Activated CD4-positive, alpha-beta memory T cell treated with anti-CD3 and anti-CD28 coated beads, Interleukin-2, amount 10 ng/mL, durations not matched to agents 7 days and 5 days (primary cell): ENCODE results near the gene MAP7D1. TPM values are rescaled to one million over a fixed set of nuclear protein-coding genes. Genes with fewer than 3 reads are reported as not detected.

Source experiments
- CTCF ChIA-PET: fragments of 350-600 bp; sonication (Branson Sonifier 250); formaldehyde crosslinking; loops from one replicate; lab custom pipeline; 2021; ENCODE audit warnings: antibody characterized with exemption, inconsistent platforms; lab: Charles Lee
- POLR2A ChIA-PET: fragments of 350-600 bp; sonication (Branson Sonifier 250); formaldehyde crosslinking; loops from one replicate; lab custom pipeline; 2021; ENCODE audit warnings: antibody characterized with exemption; lab: Charles Lee
- DNase-seq: peaks from one replicate; pipeline ENCODE4 v3.0.0-alpha.2; 2020
- H3K27ac Mint-ChIP-seq: one replicate; pipeline ENCODE4 v1.8.0; 2021; ENCODE audit warnings: mild to moderate bottlenecking, mixed read lengths
- H3K27me3 Mint-ChIP-seq: one replicate; pipeline ENCODE4 v1.8.0; 2021; ENCODE audit warnings: mixed read lengths
- H3K36me3 Mint-ChIP-seq: one replicate; pipeline ENCODE4 v1.8.0; 2021; ENCODE audit warnings: low read depth, mixed read lengths
- H3K4me1 Mint-ChIP-seq: one replicate; pipeline ENCODE4 v1.8.0; 2021; ENCODE audit warnings: mixed read lengths
- H3K4me3 Mint-ChIP-seq: one replicate; pipeline ENCODE4 v1.8.0; 2021; ENCODE audit warnings: mild to moderate bottlenecking, mixed read lengths
- H3K9me3 Mint-ChIP-seq: one replicate; pipeline ENCODE4 v1.8.0; 2021; ENCODE audit warnings: mixed read lengths
- total RNA-seq, 2 experiments: library from RNA; stranded (reverse); gene quantifications; one replicate each; pipeline ENCODE4 v1.2.3, GENCODE V29; 2021

MAP7D1 gene
- total RNA-seq, result 100 to 1,000 TPM; 215 to 221 TPM

DNA sequence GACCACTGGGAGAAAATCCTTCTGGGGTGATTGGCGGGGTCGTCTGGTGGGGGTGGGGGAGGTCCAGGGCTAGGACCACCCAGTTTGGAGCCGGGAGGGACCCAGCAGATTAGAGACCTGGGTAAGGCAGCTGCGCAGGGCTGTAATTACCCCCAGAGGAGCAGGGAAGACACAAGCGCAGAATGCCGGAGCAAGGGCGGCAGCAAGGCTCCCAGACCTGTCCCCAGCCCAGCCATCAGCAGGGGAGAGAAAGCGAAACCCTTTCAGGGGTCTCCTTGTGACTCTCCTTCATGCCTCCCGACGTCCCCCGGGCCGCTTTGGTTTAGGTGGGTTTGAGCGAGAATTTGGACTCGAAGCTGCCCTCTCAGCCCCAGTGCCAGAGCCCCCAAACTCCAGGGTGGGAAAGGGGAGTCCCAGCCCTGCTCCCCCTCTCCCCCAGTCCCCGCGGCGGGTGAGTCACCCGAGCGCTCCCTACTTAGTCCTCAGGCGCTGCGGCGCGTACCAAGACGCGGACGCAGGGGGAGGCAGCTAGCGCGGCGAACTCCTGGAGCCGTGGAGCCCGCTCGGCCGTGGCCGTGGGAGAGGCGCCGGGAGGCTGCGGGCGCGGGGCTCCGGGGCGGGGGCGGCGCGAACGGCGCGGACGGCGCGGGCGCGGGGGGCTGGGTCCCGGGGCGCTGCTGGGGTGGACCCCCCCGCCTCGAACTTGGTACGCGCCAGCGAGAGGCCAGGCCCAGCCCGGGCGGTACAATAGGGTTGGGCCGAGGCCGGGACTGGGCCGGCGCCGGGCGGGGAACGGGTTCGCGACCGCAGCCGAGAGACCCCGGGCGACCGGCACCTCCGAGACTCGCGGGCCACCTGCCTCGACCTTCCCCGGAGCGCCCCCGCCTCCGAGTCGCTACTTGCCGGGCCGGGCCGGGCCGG is at the start of gene MAP7D1:
Gene MAP7D1, plus strand, starts transcription at position 753 of the 921 bp plus-strand sequence. CDS start 258 bp downstream, outside the sequence.
- H3K36me3 Mint-ChIP-seq, result peaks cover 33% of the 10 kb centered on the region
- DNase-seq, result peak; percentile 86
- peak within 1 kb of the TSS; percentile 88 for H3K4me3 Mint-ChIP-seq
- H3K4me1 Mint-ChIP-seq, result peaks cover 72% of the 10 kb centered on the region
- ChIA-PET POLR2A (interaction anchor here (0.8 to 6.0 kb wide), 15 partner anchors 11 to 372 kb away, joined by 3 to 43 read pairs (median 4); partner anchors contain the start of genes MRPS15, STK40 and THRAP3), CTCF (interaction anchor here (0.6 to 1.4 kb wide), 4 partner anchors 12 to 207 kb away, joined by 3 to 8 read pairs (median 5); no protein-coding TSS in a partner anchor)
- H3K27ac Mint-ChIP-seq, result peak within 1 kb of the TSS; percentile 88
- no peaks in the 10 kb centered on the region for H3K9me3 Mint-ChIP-seq
- H3K27me3 Mint-ChIP-seq, result no peaks in the 10 kb centered on the region

DNA sequence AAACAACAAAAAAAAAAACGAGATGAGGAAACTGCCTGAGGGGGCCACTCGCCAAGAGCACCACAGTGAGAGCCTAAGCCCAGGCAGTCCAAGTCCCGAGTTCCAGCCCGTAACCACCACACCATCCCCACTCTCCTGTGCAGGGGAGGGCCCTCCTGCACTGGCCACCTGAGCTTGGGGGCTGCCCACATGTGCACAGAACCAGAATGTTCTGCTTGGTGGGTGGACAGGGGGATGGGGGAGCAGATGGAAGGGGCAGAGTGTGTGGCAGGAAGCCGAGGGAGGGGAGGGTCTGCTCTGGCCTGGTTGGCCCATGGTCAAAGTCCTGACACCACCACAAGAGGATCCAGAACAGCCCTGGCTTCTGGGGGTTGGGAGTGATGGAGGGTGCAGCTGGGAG is 49.7 kb upstream of the MAP7D1 start:
- DNase-seq, result no peak
- CTCF ChIA-PET, result no interaction called here
- no peak overlapping the region for H3K4me3 Mint-ChIP-seq
- H3K4me1 Mint-ChIP-seq, result peaks cover 23% of the 10 kb centered on the region
- POLR2A ChIA-PET, result interaction anchor here (0.7 to 1.0 kb wide), 2 partner anchors 43 to 291 kb away, joined by 3 read pairs; partner anchors contain the start of gene TRAPPC3
- no peaks in the 10 kb centered on the region for H3K27me3 Mint-ChIP-seq
- H3K9me3 Mint-ChIP-seq, result no peaks in the 10 kb centered on the region
- H3K36me3 Mint-ChIP-seq, result no peaks in the 10 kb centered on the region
- no peak overlapping the region for H3K27ac Mint-ChIP-seq

DNA sequence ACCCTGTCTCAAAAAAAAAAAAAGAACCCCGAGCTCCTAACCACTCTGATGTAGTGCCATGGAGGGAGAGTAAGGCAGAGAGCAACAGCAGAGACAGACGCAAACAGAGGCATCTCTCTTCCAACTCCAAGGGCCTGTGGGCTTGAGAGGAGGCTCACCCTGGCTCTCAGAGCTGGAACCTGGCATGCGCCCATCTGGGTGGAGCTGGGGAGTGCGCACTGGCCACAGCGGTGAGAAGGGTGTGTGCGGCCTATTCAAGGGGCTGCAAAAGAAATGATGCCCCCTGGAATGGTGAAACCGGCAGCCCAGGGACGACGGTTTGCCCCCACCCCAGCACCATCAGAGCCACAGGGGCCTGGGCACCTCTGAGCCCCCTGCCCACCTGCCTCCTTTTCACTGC is 48.6 kb upstream of the MAP7D1 start:
- no peak overlapping the region for H3K4me3 Mint-ChIP-seq
- ChIA-PET CTCF (interaction anchor here (1.8 kb wide), 1 partner anchor 28 kb away, joined by 8 read pairs; no protein-coding TSS in a partner anchor), POLR2A (no interaction called here)
- DNase-seq, result no peak
- H3K4me1 Mint-ChIP-seq, result peaks cover 31% of the 10 kb centered on the region
- H3K27ac Mint-ChIP-seq, result no peak overlapping the region
- no peaks in the 10 kb centered on the region for H3K27me3 Mint-ChIP-seq
- H3K9me3 Mint-ChIP-seq, result no peaks in the 10 kb centered on the region
- no peaks in the 10 kb centered on the region for H3K36me3 Mint-ChIP-seq

DNA sequence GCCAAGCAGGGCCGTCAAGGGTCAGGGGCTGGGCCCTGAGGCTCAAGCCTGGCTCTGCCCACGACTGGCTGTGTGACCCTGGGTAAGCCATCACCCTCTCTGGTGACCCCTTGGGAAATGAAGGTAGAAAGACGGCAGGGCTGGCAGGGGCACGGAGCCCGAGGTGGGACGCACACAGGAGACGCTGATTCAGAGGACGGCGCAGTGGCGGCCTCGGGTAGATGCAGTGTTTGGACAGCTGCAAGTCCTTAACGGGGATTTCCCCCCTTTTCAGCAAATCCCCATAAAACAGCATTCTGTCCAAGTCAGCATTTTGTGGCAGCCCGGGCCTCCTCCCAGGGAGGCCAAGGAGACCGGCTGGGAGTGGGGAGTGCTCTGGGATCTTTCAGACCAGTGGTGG is 47.6 kb upstream of the MAP7D1 start:
- Mint-ChIP-seq H3K36me3 (no peaks in the 10 kb centered on the region), H3K27me3 (no peaks in the 10 kb centered on the region)

DNA sequence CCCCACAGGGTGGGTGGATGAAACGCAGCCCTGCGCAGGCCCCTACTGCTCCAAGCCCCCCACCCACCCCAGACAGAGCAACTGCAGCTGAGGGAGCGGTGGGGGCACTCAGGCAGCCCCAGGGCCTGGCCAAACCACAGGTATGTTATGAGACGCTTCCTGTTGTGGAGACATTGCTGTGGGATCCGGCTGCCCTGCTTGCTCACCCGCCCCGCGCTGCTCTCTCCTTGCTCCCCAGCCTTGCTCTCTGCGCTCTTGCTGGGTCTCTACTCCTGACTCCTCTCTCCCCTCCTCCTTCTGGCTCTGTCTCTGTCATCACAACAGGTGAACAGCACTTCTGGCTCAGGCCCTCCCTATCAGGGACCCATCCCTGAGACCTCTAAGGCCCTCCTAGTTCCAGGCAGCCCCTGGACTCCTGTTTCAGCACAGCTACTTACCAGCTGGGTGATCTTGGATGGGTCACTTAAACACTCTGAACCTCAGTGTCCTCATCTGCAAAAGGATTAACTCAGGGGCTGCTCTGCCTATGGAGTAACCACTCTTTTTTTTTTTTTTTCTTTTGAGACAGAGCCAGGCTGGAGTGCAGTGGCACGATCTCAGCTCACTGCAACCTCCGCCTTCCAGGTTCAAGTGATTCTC is 46.8 kb upstream of the MAP7D1 start:
- DNase-seq, result peak; percentile 66
- peaks cover 32% of the 10 kb centered on the region for H3K4me1 Mint-ChIP-seq
- H3K27ac Mint-ChIP-seq, result peak overlapping the region; percentile 24
- no peaks in the 10 kb centered on the region for H3K27me3 Mint-ChIP-seq
- H3K9me3 Mint-ChIP-seq, result no peaks in the 10 kb centered on the region
- H3K4me3 Mint-ChIP-seq, result no peak overlapping the region
- ChIA-PET CTCF (interaction anchor here (1.1 to 1.8 kb wide), 3 partner anchors 9 to 26 kb away, joined by 3 to 8 read pairs (median 5); no protein-coding TSS in a partner anchor), POLR2A (interaction anchor here (0.7 to 2.1 kb wide), 4 partner anchors 40 to 1602 kb away, joined by 3 to 6 read pairs (median 4); partner anchors contain the start of genes MAP7D1 and TRAPPC3)
- no peaks in the 10 kb centered on the region for H3K36me3 Mint-ChIP-seq

More for the DNA sequence above, 47.6 kb upstream of the MAP7D1 start:
- Mint-ChIP-seq H3K4me1 (peaks cover 32% of the 10 kb centered on the region), H3K27ac (no peak overlapping the region), H3K4me3 (no peak overlapping the region), H3K9me3 (no peaks in the 10 kb centered on the region)
- ChIA-PET CTCF (interaction anchor here (1.8 kb wide), 1 partner anchor 27 kb away, joined by 8 read pairs; no protein-coding TSS in a partner anchor), POLR2A (interaction anchor here (1.1 to 2.1 kb wide), 2 partner anchors 41 to 43 kb away, joined by 4 to 6 read pairs; partner anchors contain the start of gene TRAPPC3)
- DNase-seq, result no peak

DNA sequence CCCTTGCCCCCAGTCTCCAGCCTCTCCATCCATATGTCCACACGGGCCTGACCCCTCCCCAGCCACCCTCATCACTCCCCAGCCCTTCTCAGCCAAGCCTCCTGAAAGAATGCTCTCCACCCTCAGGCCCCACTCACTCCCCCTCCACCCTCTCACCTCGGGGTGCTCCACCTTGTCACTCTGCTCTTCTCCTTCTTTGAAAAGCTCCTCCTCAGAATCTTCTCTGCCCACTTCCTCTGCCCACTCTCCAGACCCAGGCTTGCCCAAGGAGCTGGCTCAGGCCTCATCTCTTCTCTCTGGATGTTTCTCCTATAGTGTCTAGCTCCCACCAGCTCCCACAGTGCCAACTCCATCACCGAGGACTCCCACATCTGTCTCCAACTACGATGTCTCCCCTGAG is 44.8 kb upstream of the MAP7D1 start:
- Mint-ChIP-seq H3K27me3 (no peaks in the 10 kb centered on the region), H3K4me3 (no peak overlapping the region), H3K36me3 (no peaks in the 10 kb centered on the region), H3K4me1 (peaks cover 32% of the 10 kb centered on the region), H3K27ac (no peak overlapping the region), H3K9me3 (no peaks in the 10 kb centered on the region)
- ChIA-PET POLR2A (interaction anchor here (0.6 to 1.5 kb wide), 2 partner anchors 21 to 275 kb away, joined by 4 to 5 read pairs; partner anchors contain the start of gene STK40), CTCF (interaction anchor here (1.9 kb wide), 1 partner anchor 24 kb away, joined by 6 read pairs; no protein-coding TSS in a partner anchor)
- no peak for DNase-seq

DNA sequence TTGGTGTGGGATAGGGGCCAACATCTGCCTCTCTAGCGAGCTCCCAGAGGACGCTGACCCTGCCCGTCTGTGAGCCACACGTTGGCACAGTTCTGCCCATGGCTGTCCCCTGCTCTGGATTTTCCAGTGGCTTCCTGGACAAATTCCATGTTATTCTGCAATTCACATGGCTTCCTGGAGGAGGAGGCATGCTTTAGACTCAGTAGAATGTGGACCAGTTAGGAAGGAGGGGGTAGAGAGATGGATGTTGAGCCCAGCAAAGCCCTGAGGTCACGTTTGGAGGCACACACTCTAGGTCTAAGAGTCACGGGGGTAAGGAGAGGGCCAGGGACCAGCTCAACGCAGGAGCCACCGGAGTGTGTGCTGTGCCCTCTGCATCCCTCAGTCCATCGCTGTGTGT is 43.1 kb upstream of the MAP7D1 start:
- H3K9me3 Mint-ChIP-seq, result no peaks in the 10 kb centered on the region
- no peaks in the 10 kb centered on the region for H3K36me3 Mint-ChIP-seq
- CTCF ChIA-PET, result interaction anchor here (1.9 kb wide), 1 partner anchor 22 kb away, joined by 6 read pairs; no protein-coding TSS in a partner anchor
- no peak overlapping the region for H3K27ac Mint-ChIP-seq
- POLR2A ChIA-PET, result no interaction called here
- no peak for DNase-seq
- no peaks in the 10 kb centered on the region for H3K27me3 Mint-ChIP-seq
- no peak overlapping the region for H3K4me3 Mint-ChIP-seq
- H3K4me1 Mint-ChIP-seq, result peaks cover 32% of the 10 kb centered on the region

DNA sequence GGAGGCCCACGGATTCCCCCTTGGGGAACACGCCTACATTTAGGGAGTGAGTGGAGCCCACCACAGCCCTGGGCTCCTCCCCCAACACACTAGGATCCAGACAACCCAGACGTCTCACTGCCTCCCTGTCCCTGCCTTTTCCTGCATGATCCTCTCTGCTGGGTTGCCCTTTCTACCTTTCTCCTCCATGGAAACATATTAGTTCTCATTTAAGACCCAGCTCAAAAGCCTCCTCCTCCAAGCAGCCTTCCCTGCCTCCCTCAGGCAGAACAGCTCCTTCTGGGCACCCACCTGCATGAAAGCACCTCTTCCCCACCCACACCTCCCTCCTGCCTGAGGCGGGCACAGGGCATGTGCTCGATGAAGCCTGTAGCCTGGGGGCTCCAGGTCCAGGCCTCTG is 41.6 kb upstream of the MAP7D1 start:
- DNase-seq, result no peak
- Mint-ChIP-seq H3K4me3 (no peak overlapping the region), H3K4me1 (peaks cover 18% of the 10 kb centered on the region), H3K27me3 (no peaks in the 10 kb centered on the region), H3K36me3 (no peaks in the 10 kb centered on the region), H3K27ac (no peak overlapping the region), H3K9me3 (no peaks in the 10 kb centered on the region)
- CTCF ChIA-PET, result interaction anchor here (5.0 kb wide), 1 partner anchor 20 kb away, joined by 18 read pairs; no protein-coding TSS in a partner anchor
- POLR2A ChIA-PET, result interaction anchor here (1.1 kb wide), 1 partner anchor 12 kb away, joined by 3 read pairs; no protein-coding TSS in a partner anchor

DNA sequence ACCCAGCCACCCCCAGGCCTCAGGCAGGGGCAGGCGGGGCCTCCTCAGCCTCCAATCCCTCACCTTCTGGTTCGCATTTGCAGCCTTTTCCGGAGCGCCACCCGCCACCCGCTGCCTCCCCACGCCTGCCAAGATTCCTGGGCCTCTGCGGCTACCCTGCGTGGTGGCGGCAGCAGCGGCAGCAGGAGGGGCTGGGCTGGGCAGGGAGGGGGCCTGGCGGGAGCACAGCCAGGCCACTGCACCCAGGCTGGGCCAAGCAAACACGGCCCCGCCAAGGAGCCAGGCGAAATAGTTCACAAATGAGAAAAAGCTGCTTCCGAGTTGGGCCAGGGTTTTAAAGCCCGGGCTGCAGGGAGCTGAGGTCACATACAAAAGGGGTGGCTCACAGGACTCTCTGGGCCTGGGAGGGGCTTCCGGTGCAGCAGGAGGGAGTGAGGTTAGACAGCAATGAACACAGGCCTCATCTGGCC is 40.7 kb upstream of the MAP7D1 start:
- H3K9me3 Mint-ChIP-seq, result no peaks in the 10 kb centered on the region
- POLR2A ChIA-PET, result interaction anchor here (1.1 kb wide), 1 partner anchor 12 kb away, joined by 3 read pairs; no protein-coding TSS in a partner anchor
- H3K4me1 Mint-ChIP-seq, result peaks cover 16% of the 10 kb centered on the region
- no peak overlapping the region for H3K4me3 Mint-ChIP-seq
- H3K27me3 Mint-ChIP-seq, result no peaks in the 10 kb centered on the region
- no peak for DNase-seq
- CTCF ChIA-PET, result interaction anchor here (1.5 to 5.0 kb wide), 2 partner anchors 20 to 170 kb away, joined by 3 to 18 read pairs; no protein-coding TSS in a partner anchor
- no peaks in the 10 kb centered on the region for H3K36me3 Mint-ChIP-seq
- no peak overlapping the region for H3K27ac Mint-ChIP-seq

DNA sequence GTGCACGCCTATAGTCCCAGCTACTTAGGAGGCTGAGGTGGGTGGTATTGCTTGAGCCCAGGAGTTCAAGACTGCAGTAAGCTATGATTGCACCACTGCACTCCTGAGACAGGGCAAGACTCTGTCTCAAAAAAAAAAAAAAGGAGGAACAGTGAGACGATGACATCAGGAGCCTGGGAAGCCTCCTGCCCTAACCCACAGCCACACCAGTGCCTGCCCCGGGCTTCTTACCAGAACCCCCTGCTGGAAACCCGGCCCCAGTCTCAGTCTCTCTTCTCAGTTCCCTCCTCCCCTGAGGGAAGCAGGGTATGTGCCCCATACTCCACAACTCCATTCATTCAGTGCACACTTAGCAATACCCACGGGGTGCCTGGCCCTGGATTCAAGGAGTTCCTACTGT is 40.0 kb upstream of the MAP7D1 start:
- H3K4me3 Mint-ChIP-seq, result no peak overlapping the region
- peaks cover 12% of the 10 kb centered on the region for H3K4me1 Mint-ChIP-seq
- no peak for DNase-seq
- H3K9me3 Mint-ChIP-seq, result no peaks in the 10 kb centered on the region
- no peak overlapping the region for H3K27ac Mint-ChIP-seq
- ChIA-PET POLR2A (no interaction called here), CTCF (interaction anchor here (1.5 to 5.0 kb wide), 2 partner anchors 19 to 170 kb away, joined by 3 to 18 read pairs; no protein-coding TSS in a partner anchor)
- no peaks in the 10 kb centered on the region for H3K27me3 Mint-ChIP-seq
- H3K36me3 Mint-ChIP-seq, result no peaks in the 10 kb centered on the region

DNA sequence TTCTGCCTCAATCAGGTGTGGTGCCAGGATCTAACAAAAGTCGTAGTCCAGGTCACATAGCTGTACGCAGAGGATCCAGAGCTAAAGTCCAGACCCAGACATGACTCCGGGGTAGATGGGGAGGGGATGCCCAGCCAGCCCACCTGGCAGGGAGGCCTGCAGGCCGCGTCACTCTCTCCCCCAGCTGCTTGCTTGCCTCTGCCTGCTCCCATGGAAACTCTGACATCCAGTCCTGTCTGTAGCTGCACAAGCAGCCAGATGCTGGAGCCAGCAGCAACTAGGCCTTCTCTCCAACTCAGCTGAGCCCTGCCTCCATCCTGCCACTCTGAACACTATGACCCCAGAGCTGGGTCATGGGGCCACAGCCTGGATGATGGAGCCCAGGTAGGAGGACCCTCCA is 39.1 kb upstream of the MAP7D1 start:
- no peaks in the 10 kb centered on the region for H3K36me3 Mint-ChIP-seq
- peaks cover 4% of the 10 kb centered on the region for H3K4me1 Mint-ChIP-seq
- H3K9me3 Mint-ChIP-seq, result no peaks in the 10 kb centered on the region
- ChIA-PET POLR2A (no interaction called here), CTCF (interaction anchor here (0.8 to 5.0 kb wide), 4 partner anchors 12 to 25 kb away, joined by 3 to 18 read pairs (median 4); no protein-coding TSS in a partner anchor)
- H3K27me3 Mint-ChIP-seq, result peaks cover 3% of the 10 kb centered on the region
- no peak overlapping the region for H3K4me3 Mint-ChIP-seq
- H3K27ac Mint-ChIP-seq, result no peak overlapping the region
- no peak for DNase-seq
